Measurements from ENCODE around the gene GPX3. TPM values are rescaled to one million over a fixed set of nuclear protein-coding genes. Genes with fewer than 3 reads are reported as not detected.

The GPX3 gene, protein sequence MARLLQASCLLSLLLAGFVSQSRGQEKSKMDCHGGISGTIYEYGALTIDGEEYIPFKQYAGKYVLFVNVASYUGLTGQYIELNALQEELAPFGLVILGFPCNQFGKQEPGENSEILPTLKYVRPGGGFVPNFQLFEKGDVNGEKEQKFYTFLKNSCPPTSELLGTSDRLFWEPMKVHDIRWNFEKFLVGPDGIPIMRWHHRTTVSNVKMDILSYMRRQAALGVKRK
- 1 to 10 TPM in 3 of 6 donors, under 1 TPM in 2, not detected in 1; 0.23 to 1.8 (median 1.1) TPM for polyA plus RNA-seq (ENCODE audit: low read depth in 6 of 6)

DNA sequence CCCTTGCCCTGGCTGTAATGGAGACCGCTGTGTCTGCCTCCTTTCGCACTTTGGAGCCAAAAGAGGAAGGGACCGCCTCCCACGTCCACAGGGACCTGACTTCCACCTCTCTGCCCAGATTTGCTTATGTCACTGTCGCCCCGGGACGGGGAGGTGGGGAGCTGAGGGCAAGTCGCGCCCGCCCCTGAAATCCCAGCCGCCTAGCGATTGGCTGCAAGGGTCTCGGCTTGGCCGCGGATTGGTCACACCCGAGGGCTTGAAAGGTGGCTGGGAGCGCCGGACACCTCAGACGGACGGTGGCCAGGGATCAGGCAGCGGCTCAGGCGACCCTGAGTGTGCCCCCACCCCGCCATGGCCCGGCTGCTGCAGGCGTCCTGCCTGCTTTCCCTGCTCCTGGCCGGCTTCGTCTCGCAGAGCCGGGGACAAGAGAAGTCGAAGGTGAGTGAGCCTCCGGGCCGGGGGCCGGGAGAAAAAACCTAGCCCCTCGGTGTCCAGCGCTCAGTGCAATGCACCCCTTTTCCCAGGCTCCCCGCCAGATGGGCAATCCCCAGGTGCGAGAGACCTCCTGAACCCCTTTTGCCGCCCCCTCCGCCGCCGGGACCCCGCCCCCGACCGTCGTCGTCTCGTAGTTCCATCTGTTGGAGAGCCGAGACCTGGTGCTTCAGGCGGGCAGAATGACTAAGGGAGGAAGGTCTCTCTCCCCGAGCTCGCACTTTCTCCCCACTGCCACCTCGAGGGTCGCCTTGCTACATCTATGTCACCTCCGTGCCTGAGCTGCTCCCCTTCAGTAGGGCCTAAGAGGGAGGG, at the start of gene GPX3:
TSS of gene GPX3 (plus strand) at position 288 of the 807 bp plus-strand sequence. CDS start at position 352, 64 bp downstream.
- peaks cover 18 to 44% (median 23%) of the 10 kb centered on the region in 3 donors for H3K4me1 Mint-ChIP-seq
- peak within 1 kb of the TSS; percentile 44 to 90 (median 86) for H3K4me3 Mint-ChIP-seq
- ATAC-seq (ENCODE audit: low read depth in 2 of 2) (peak; percentile 85 to 88), DNase-seq (peak; percentile 49)
- H3K27me3 Mint-ChIP-seq, result peaks cover 0 to 5% (median 0%) of the 10 kb centered on the region in 3 donors
- peak within 1 kb of the TSS in 5 of 6 donors; percentile 11 to 64 (median 32) for H3K27ac Mint-ChIP-seq
- no peaks in the 10 kb centered on the region for H3K36me3 Mint-ChIP-seq
- no peaks in the 10 kb centered on the region for H3K9me3 Mint-ChIP-seq

DNA sequence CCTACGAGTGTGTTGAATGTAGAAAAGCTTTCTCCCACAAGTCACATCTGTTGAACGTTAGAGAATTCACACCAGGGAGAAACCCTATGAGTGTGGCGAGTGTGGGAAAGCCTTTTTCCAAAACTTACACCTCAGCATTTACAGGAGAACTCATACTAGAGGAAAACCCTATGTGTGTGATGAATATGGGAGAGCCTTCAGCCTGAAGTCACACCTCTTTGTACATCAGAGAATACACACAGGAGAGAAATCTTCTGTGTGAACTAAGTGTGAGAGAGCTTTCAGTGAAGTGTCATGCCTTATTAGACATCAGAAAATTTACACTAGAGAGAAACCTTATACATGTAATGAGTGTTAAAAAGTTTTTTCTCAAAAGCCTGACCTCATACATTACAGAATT, 41.8 kb upstream of the GPX3 start:
- ATAC-seq (ENCODE audit: low read depth in 2 of 2) (no peak), DNase-seq (no peak)
- H3K9me3 Mint-ChIP-seq, result peaks cover 0 to 17% (median 6%) of the 10 kb centered on the region in 7 donors
- peaks cover 5 to 7% of the 10 kb centered on the region in 2 donors for H3K36me3 Mint-ChIP-seq
- H3K4me1 Mint-ChIP-seq, result no peaks in the 10 kb centered on the region
- H3K4me3 Mint-ChIP-seq, result no peak overlapping the region
- peaks cover 8 to 21% (median 18%) of the 10 kb centered on the region in 3 donors for H3K27me3 Mint-ChIP-seq
- no peak overlapping the region for H3K27ac Mint-ChIP-seq

DNA sequence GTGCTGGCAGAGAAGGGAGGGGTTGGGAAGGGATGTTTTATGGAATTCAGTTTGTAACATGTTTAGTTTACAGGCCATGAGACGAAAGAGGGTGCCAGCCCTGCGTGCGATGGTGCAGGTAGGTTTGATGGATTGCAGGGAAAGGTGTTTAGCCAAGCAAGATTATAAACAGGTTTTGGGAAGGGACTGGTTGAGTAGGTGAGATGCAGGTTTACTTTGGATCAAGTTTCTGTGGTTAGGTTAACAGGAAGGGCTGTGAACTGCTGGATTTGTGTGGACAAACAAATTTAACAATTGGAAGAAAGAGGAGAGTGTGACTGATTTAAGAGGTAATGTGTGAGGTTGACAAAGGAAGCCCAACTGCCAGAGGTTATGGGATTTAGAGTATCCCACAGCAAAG, 32.6 kb upstream of the GPX3 start:
- Mint-ChIP-seq H3K9me3 (peaks cover 0 to 11% (median 3%) of the 10 kb centered on the region in 7 donors), H3K27me3 (peaks cover 5 to 12% (median 9%) of the 10 kb centered on the region in 3 donors), H3K36me3 (peaks cover 5 to 13% of the 10 kb centered on the region in 2 donors), H3K27ac (no peak overlapping the region), H3K4me3 (no peak overlapping the region), H3K4me1 (no peaks in the 10 kb centered on the region)
- ATAC-seq (ENCODE audit: low read depth in 2 of 2) (no peak), DNase-seq (no peak)

DNA sequence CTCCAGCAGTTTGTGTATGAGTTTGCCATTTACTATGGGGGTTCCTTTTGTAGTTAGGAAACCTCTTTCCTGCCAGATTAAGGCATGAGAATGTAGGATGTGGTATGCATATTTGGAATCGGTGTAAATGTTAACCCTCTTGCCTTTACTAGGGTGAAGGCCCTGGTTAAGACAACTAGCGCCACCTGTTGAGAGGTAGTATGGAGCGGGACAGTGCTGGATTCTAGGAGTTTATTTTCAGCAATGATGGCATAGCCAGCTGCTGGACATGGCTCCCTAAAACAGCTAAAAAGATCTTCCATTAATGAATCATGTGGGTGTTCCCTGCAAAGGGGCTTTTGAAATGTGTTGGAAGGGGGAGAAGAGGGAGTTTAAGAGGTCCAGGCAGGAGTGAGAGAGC, 30.7 kb upstream of the GPX3 start:
- Mint-ChIP-seq H3K27me3 (peaks cover 0 to 12% (median 9%) of the 10 kb centered on the region in 3 donors), H3K4me1 (no peaks in the 10 kb centered on the region), H3K36me3 (peaks cover 0 to 18% of the 10 kb centered on the region in 2 donors), H3K4me3 (no peak overlapping the region), H3K27ac (no peak overlapping the region), H3K9me3 (peaks cover 3 to 16% (median 12%) of the 10 kb centered on the region in 7 donors)
- DNase-seq (no peak), ATAC-seq (ENCODE audit: low read depth in 2 of 2) (no peak)

DNA sequence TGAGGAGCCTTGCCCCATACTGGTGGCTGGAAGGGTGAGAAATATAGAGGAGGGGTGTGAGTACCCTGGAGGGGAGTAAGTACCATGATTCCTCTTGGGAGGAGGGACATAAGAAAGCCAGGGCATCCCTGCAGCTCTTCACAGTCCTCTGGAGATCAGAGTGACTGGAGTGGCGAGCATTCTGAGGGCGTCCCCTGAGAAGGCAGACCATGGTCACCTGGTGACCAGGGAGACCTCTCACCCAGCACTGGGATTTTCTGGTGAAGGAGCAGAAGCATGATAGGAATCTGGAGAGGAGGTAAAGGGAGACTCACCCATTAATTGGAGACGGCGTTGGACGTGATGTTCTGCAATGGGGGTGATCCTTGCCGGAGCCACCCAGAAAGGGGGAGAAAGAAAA, 27.7 kb upstream of the GPX3 start:
- no peak overlapping the region for H3K4me3 Mint-ChIP-seq
- peaks cover 0 to 14% (median 12%) of the 10 kb centered on the region in 3 donors for H3K27me3 Mint-ChIP-seq
- DNase-seq (no peak), ATAC-seq (ENCODE audit: low read depth in 2 of 2) (no peak)
- no peaks in the 10 kb centered on the region for H3K4me1 Mint-ChIP-seq
- no peak overlapping the region for H3K27ac Mint-ChIP-seq
- peaks cover 0 to 18% of the 10 kb centered on the region in 2 donors for H3K36me3 Mint-ChIP-seq
- peaks cover 3 to 24% (median 12%) of the 10 kb centered on the region in 7 donors for H3K9me3 Mint-ChIP-seq

DNA sequence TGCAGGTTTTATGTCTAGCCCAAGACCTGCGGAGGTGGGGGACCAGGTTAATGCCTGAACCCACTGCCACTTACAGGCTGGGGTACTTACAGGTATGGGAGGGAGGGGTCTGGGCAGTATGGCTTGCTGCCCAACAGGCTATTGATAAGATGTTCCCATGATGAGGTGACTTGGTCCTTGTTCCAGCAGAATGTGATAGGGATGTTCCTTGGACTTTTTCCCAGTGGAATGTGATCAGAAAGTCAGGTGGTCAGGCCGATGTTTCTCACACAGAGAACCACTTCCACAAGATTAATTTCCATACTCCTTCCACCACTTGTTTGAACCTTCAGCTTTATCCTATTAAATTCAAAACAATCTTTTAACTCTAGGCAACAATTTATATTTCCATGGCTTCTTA, 27.0 kb upstream of the GPX3 start:
- Mint-ChIP-seq H3K4me3 (no peak overlapping the region), H3K4me1 (no peaks in the 10 kb centered on the region), H3K36me3 (peaks cover 0 to 18% of the 10 kb centered on the region in 2 donors), H3K27ac (no peak overlapping the region), H3K9me3 (peaks cover 3 to 24% (median 12%) of the 10 kb centered on the region in 7 donors), H3K27me3 (peaks cover 0 to 17% (median 12%) of the 10 kb centered on the region in 3 donors)
- ATAC-seq (ENCODE audit: low read depth in 2 of 2) (no peak), DNase-seq (no peak)

DNA sequence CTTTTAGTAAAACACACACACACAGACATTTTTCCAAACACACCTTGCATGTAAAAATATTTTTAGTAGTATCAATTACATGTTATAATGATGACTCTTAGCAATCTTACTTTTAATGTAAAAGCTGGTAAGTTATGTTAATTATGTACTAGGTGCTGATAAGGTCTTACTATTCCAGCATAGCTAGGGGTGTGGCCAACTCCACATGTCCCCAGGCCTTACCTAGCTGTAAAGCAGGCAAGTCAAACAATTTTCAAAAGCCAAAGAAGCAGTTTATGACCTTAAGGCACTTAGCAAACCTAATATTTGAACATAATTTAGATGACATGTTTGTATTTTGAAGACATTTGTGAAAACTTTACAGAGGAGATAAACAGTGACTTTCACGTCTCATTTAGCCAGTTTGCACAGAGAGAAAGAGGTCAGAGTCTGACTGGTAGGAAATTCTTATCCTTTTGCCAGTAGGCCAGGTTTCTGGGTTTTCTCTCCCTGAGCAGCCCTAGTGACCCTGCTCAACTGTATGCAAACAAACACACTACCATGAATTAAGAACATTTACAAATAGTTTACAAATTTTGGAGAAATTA, 26.5 kb upstream of the GPX3 start:
- H3K4me1 Mint-ChIP-seq, result no peaks in the 10 kb centered on the region
- DNase-seq (no peak), ATAC-seq (ENCODE audit: low read depth in 2 of 2) (no peak)
- H3K36me3 Mint-ChIP-seq, result peaks cover 0 to 18% of the 10 kb centered on the region in 2 donors
- no peak overlapping the region for H3K27ac Mint-ChIP-seq
- peaks cover 3 to 24% (median 12%) of the 10 kb centered on the region in 7 donors for H3K9me3 Mint-ChIP-seq
- peaks cover 0 to 22% (median 12%) of the 10 kb centered on the region in 3 donors for H3K27me3 Mint-ChIP-seq
- H3K4me3 Mint-ChIP-seq, result no peak overlapping the region

DNA sequence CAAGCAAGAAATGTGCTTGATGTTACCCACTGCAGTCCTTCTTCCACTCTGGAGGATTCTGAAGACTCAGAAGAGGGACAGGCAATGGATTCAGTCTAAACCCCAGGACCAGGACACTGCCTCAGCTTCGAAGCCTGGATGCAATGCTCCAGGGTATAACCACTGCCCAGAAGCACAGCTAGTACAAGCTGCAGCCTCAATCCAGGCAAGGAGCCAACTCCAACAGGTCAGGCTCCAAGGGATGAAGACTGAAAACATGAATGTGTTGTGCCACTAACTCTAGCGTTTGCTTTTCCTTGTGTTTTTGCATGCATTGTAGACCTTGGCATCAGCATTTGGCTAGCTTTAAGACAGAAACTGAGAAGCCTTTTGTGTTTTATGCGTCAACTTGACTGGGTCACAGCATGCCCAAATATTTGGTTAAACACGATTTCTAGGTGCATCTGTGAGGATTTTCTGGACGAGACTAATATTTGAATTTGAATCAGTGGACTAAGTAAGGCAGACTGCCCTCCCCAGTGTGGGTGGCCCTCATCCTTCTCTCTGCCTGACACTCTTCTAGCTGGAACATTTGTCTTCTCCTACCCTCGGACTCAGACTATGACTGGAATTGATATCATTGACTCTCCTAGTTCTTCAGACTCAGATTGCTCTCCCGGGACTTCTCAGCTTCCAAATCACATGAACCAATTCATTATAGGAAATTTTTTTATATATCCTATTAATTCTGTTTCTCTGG, 20.5 kb upstream of the GPX3 start:
- H3K4me1 Mint-ChIP-seq, result no peaks in the 10 kb centered on the region
- peaks cover 0 to 7% (median 0%) of the 10 kb centered on the region in 7 donors for H3K9me3 Mint-ChIP-seq

DNA sequence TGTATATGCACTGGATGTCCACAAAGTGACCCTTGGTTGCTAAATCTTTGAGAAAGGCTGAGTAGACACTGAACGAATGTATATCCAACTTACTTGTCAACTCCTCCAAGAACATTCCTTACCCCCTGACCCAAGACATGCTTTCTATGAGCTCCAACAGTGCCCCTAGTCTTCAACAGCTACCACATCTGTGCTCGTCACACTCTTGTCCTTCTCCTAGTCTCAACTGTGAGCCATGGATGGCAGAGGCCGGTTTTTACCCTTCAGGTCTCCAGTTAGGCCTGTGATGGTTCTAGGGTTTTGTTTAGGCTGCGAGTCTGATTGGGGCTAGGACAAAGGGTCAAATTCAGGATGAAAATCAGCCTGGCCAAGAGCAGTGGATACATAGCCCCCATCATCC, 19.0 kb upstream of the GPX3 start:
- no peak overlapping the region for H3K4me3 Mint-ChIP-seq
- no peak for ATAC-seq (ENCODE audit: low read depth in 2 of 2)
- no peaks in the 10 kb centered on the region for H3K9me3 Mint-ChIP-seq

More for the DNA sequence above, 20.5 kb upstream of the GPX3 start:
- H3K36me3 Mint-ChIP-seq, result no peaks in the 10 kb centered on the region
- H3K27ac Mint-ChIP-seq, result no peak overlapping the region
- peaks cover 8 to 23% (median 11%) of the 10 kb centered on the region in 3 donors for H3K27me3 Mint-ChIP-seq
- DNase-seq (no peak), ATAC-seq (ENCODE audit: low read depth in 2 of 2) (no peak)
- no peak overlapping the region for H3K4me3 Mint-ChIP-seq

DNA sequence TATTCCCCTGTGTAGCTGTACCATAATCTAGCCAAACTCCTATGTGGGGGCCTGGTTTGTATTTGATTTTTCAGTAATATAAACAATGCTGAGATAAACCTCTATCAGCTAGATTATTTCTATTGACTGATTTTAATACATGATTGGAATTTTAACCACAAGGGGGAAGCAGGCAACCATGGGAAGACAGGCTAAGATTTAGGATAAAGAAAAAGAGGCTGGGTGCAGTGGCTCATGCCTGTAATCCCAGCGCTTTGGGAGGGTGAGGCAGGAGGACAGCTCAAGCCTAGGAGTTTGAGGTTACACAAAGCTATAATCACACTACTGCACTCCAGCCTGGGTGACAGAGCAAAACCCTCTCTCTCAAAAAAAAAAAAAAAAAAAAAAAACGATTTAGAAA, 18.1 kb upstream of the GPX3 start:
- no peak for DNase-seq
- no peak overlapping the region for H3K27ac Mint-ChIP-seq
- no peak overlapping the region for H3K4me3 Mint-ChIP-seq

More for the DNA sequence above, 19.0 kb upstream of the GPX3 start:
- no peaks in the 10 kb centered on the region for H3K36me3 Mint-ChIP-seq
- H3K4me1 Mint-ChIP-seq, result no peaks in the 10 kb centered on the region
- peak overlapping the region in 1 of 6 donors; percentile 34 for H3K27ac Mint-ChIP-seq
- DNase-seq, result no peak
- peaks cover 8 to 23% (median 11%) of the 10 kb centered on the region in 3 donors for H3K27me3 Mint-ChIP-seq

DNA sequence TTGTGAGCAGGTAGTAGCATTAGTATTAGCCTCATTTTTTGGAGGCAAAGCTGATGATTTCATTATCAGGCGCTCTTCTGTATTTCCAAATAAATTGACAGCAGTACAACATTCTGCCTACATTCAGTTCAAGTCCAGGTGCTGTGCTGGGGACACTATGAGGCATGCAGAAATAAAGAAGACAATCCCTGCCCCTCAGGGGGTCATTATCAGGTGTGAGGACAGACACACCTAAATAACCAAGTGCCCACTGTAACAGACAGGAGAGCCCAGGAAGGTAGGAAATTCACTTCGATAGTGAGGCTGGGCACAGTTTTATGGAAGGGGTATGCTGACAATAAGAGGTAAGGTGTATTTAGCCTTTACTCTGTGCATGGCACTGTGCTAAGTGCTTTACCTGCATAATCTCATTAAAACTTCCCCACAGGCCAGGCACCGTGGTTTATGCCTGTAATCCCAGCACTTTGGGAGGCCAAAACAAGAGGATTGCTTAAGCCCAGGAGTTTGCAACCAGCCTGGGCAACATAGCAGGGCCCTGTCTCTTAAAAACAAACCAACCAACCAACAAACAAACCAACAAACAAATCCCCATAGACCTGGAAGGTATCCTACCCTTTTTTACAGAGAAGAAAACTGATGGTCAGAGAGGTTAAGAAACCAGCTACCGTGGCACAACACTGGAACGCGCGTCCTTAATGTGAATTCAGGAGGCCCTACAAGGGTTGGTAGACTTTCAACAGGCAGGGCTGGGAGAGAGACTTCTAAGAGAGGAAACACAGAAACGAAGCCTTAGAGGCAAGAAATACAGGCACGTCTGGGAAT, 17.5 kb upstream of the GPX3 start:
- H3K4me3 Mint-ChIP-seq, result no peak overlapping the region
- no peaks in the 10 kb centered on the region for H3K4me1 Mint-ChIP-seq
- H3K9me3 Mint-ChIP-seq, result no peaks in the 10 kb centered on the region
- ATAC-seq (ENCODE audit: low read depth in 2 of 2), result no peak
- no peaks in the 10 kb centered on the region for H3K36me3 Mint-ChIP-seq
- no peak for DNase-seq
- peaks cover 6 to 16% (median 14%) of the 10 kb centered on the region in 3 donors for H3K27me3 Mint-ChIP-seq
- no peak overlapping the region for H3K27ac Mint-ChIP-seq

More for the DNA sequence above, 18.1 kb upstream of the GPX3 start:
- H3K4me1 Mint-ChIP-seq, result no peaks in the 10 kb centered on the region
- H3K36me3 Mint-ChIP-seq, result no peaks in the 10 kb centered on the region
- H3K27me3 Mint-ChIP-seq, result peaks cover 8 to 22% (median 10%) of the 10 kb centered on the region in 3 donors
- H3K9me3 Mint-ChIP-seq, result no peaks in the 10 kb centered on the region
- ATAC-seq (ENCODE audit: low read depth in 2 of 2), result no peak

DNA sequence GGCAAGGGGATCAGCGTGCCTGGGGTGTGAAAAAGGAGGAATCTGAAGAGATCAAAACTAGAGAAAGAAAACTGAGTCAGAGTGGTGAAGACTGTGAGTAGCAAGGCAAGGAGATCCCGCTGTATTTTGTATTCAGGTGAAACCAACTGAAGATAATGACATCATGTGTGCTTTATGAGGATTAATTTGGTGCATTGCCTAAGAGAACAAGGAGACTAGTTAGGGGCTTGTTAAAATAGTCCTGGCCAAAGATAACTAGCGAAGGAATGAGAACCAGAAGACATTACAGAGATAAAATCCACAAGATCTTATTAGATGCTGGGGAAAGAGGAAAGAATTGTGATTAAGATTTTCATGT, 16.9 kb upstream of the GPX3 start:
- no peaks in the 10 kb centered on the region for H3K9me3 Mint-ChIP-seq
- H3K36me3 Mint-ChIP-seq, result no peaks in the 10 kb centered on the region
- no peak for ATAC-seq (ENCODE audit: low read depth in 2 of 2)
- H3K4me1 Mint-ChIP-seq, result no peaks in the 10 kb centered on the region
- no peak overlapping the region for H3K4me3 Mint-ChIP-seq
- no peak overlapping the region for H3K27ac Mint-ChIP-seq
- DNase-seq, result no peak
- peaks cover 6 to 14% (median 14%) of the 10 kb centered on the region in 3 donors for H3K27me3 Mint-ChIP-seq
